GM23338 (cell line): ENCODE results near the gene GALNT1. TPM values are rescaled to one million over a fixed set of nuclear protein-coding genes. Genes with fewer than 3 reads are reported as not detected.

ENCODE experiments used
- ATAC-seq: fragments of 200-7000 bp; cut with Tn5 transposase; 3 replicates; pipeline ENCODE4 v1.9.1; 2020
- DNase-seq: peaks from one replicate; pipeline ENCODE4 v3.0.0-alpha.2; 2015; ENCODE audit warnings: low spot score
- H2AFZ ChIP-seq: fragments of 200-600 bp; sonication (generic); 2 replicates; pipeline ENCODE4 v1.8.0; 2016; ENCODE audit warnings: antibody characterized with exemption, mild to moderate bottlenecking, moderate library complexity
- H3F3A ChIP-seq: fragments of 200-600 bp; sonication (generic); replicated peaks from 2 replicates; pipeline ENCODE4 v1.8.0; 2017; ENCODE audit warnings: antibody characterized with exemption, mixed run types, low read depth
- H3K27ac ChIP-seq: fragments of 200-600 bp; sonication (generic); 2 replicates; pipeline ENCODE4 v1.6.1; 2016; ENCODE audit warnings: low read depth
- H3K27me3 ChIP-seq: fragments of 200-600 bp; sonication (generic); 2 replicates; pipeline ENCODE4 v1.8.0; 2016; ENCODE audit warnings: mild to moderate bottlenecking, mixed run types, moderate library complexity; ENCODE audit not compliant: insufficient read depth
- H3K36me3 ChIP-seq: fragments of 200-600 bp; sonication (generic); 2 replicates; pipeline ENCODE4 v1.8.0; 2016; ENCODE audit warnings: mild to moderate bottlenecking; ENCODE audit not compliant: insufficient read depth
- H3K4me1 ChIP-seq: fragments of 200-600 bp; sonication (generic); 2 replicates; pipeline ENCODE4 v1.8.0; 2016; ENCODE audit warnings: mild to moderate bottlenecking, moderate library complexity; ENCODE audit not compliant: insufficient read depth
- H3K4me2 ChIP-seq: fragments of 200-600 bp; sonication (generic); 2 replicates; pipeline ENCODE4 v1.7.1; 2017; ENCODE audit warnings: mixed run types
- H3K4me3 ChIP-seq: fragments of 200-600 bp; sonication (generic); 2 replicates; pipeline ENCODE4 v1.6.1; 2016; ENCODE audit warnings: mixed run types
- H3K79me2 ChIP-seq: fragments of 200-600 bp; sonication (generic); replicated peaks from 2 replicates; pipeline ENCODE4 v1.8.0; 2017; ENCODE audit warnings: mild to moderate bottlenecking; ENCODE audit not compliant: insufficient read depth
- H3K9me2 ChIP-seq: fragments of 200-600 bp; sonication (generic); 2 replicates; pipeline ENCODE4 v1.8.0; 2017; ENCODE audit not compliant: insufficient read depth
- H4K20me1 ChIP-seq: fragments of 200-600 bp; sonication (generic); replicated peaks from 2 replicates; pipeline ENCODE4 v1.8.0; 2017; ENCODE audit warnings: mild to moderate bottlenecking; ENCODE audit not compliant: insufficient read depth
- H3K27ac Mint-ChIP-seq: 2 replicates; pipeline ENCODE4 v1.8.0; 2020; ENCODE audit warnings: inconsistent platforms, mild to moderate bottlenecking, moderate library complexity, mixed read lengths
- H3K27me3 Mint-ChIP-seq: 3 replicates; pipeline ENCODE4 v1.8.0; 2022; ENCODE audit warnings: low read depth, mild to moderate bottlenecking, moderate library complexity, mixed read lengths, inconsistent platforms; ENCODE audit not compliant: insufficient read depth, poor library complexity
- H3K36me3 Mint-ChIP-seq: 3 replicates; pipeline ENCODE4 v1.8.0; 2021; ENCODE audit warnings: low read depth, mild to moderate bottlenecking, inconsistent platforms, moderate library complexity, mixed read lengths
- H3K4me1 Mint-ChIP-seq: 3 replicates; pipeline ENCODE4 v1.8.0; 2020; ENCODE audit warnings: mild to moderate bottlenecking, inconsistent platforms, mixed read lengths
- H3K4me3 Mint-ChIP-seq: 3 replicates; pipeline ENCODE4 v1.8.0; 2021; ENCODE audit warnings: moderate library complexity, mild to moderate bottlenecking, inconsistent platforms, mixed read lengths
- H3K9me3 Mint-ChIP-seq: 3 replicates; pipeline ENCODE4 v1.8.0; 2020; ENCODE audit warnings: moderate library complexity, mild to moderate bottlenecking, inconsistent platforms, mixed read lengths
- CREB1 ChIP-seq: fragments of 250-450 bp; sonication (Bioruptor Pico); IDR thresholded peaks from 2 replicates; pipeline ENCODE4 v1.5.0; 2020; ENCODE audit warnings: low read depth, mild to moderate bottlenecking, moderate library complexity
- CTCF ChIP-seq, 2 experiments: fragments of 200-600 bp in 1 of 2; sonication (generic) in 1 of 2; conservative IDR thresholded peaks; 2 replicates each; pipeline versions ENCODE4 v1.5.1 to v1.6.1; 2016 to 2017; ENCODE audit warnings: antibody characterized with exemption in 2 of 2, low read depth in 2 of 2, mild to moderate bottlenecking in 2 of 2, moderate library complexity in 1 of 2
- ETS1 ChIP-seq: IDR thresholded peaks from 2 replicates; pipeline ENCODE4 v1.6.1; 2016; ENCODE audit warnings: antibody characterized with exemption
- EZH2 ChIP-seq: fragments of 200-600 bp; sonication (generic); IDR thresholded peaks from one replicate; pipeline ENCODE4 v1.8.0; 2017; ENCODE audit warnings: antibody characterized with exemption, mild to moderate bottlenecking, low read depth; ENCODE audit not compliant: unreplicated experiment
- EZH2phosphoT487 ChIP-seq: fragments of 200-600 bp; sonication (generic); IDR thresholded peaks from one replicate; pipeline ENCODE4 v1.8.1; 2018; ENCODE audit warnings: antibody characterized with exemption; ENCODE audit not compliant: unreplicated experiment
- JUNB ChIP-seq: IDR thresholded peaks from one replicate; pipeline ENCODE4 v1.6.1; 2016; ENCODE audit warnings: antibody characterized with exemption; ENCODE audit not compliant: unreplicated experiment
- NANOG ChIP-seq: IDR thresholded peaks from 2 replicates; pipeline ENCODE4 v1.6.1; 2016; ENCODE audit warnings: antibody characterized with exemption, borderline replicate concordance
- POLR2AphosphoS5 ChIP-seq: IDR thresholded peaks from 2 replicates; pipeline ENCODE4 v1.6.1; 2016; ENCODE audit warnings: antibody characterized with exemption, low read depth
- REST ChIP-seq: IDR thresholded peaks from one replicate; pipeline ENCODE4 v1.6.1; 2018; ENCODE audit warnings: antibody characterized with exemption; ENCODE audit not compliant: unreplicated experiment
- ZNF114 ChIP-seq: fragments of 250-450 bp; sonication (Bioruptor Pico); IDR thresholded peaks from 2 replicates; pipeline ENCODE4 v1.5.0; 2020; ENCODE audit warnings: mild to moderate bottlenecking, moderate library complexity
- ZNF331 ChIP-seq: fragments of 250-450 bp; sonication (Bioruptor Pico); IDR thresholded peaks from 2 replicates; pipeline ENCODE4 v1.5.0; 2020; ENCODE audit warnings: low read depth, mild to moderate bottlenecking, moderate library complexity
- polyA plus RNA-seq: library from polyadenylated mRNA; unstranded; fragments of >200 nt; fragmentation: Nextera tagmentation; extraction: Ambion mirVana; gene quantifications from 2 replicates; pipeline ENCODE4 v1.2.1, GENCODE V29; 2016
- total RNA-seq: library from RNA; depleted of rRNA; stranded (reverse); fragments of >200 nt; shearing (Covaris generic); gene quantifications from 2 replicates; pipeline ENCODE4 v1.2.3, GENCODE V29; 2014

GALNT1 gene
- total and polyA plus RNA-seq, 2 experiments from 2014 or later, result 37.4 to 60.8 TPM

GRCh38 chr18:35705988-35706387 is 124.4 kb downstream of the GALNT1 start:
- no peak for ATAC-seq
- TF ChIP-seq JUNB, result no peak
- no peak for TF ChIP-seq CREB1
- TF ChIP-seq EZH2, result no peak
- no peak for TF ChIP-seq EZH2phosphoT487
- no peak for TF ChIP-seq REST
- no peak for TF ChIP-seq NANOG
- TF ChIP-seq CTCF (conservative IDR thresholded peaks at IDR 0.05; ENCODE audit: low read depth in 2 of 2), result no peak
- TF ChIP-seq POLR2AphosphoS5, result no peak
- TF ChIP-seq ZNF114, result no peak
- TF ChIP-seq ETS1, result no peak
- H3K36me3 ChIP-seq, result no peaks in the 10 kb centered on the region
- no peaks in the 10 kb centered on the region for H3K27me3 ChIP-seq
- peaks cover 15% of the 10 kb centered on the region for H3K4me1 Mint-ChIP-seq
- no peak overlapping the region for H3K27ac Mint-ChIP-seq
- no peaks in the 10 kb centered on the region for H4K20me1 ChIP-seq
- H3F3A ChIP-seq, result 0 out of 2 replicates have a peak, but pooled peaks cover 3% of the 10 kb centered on the region
- H3K4me2 ChIP-seq, result no peak overlapping the region
- no peaks in the 10 kb centered on the region for H3K27me3 Mint-ChIP-seq
- H3K79me2 ChIP-seq, result no peaks in the 10 kb centered on the region
- no peak overlapping the region for H2AFZ ChIP-seq
- H3K9me2 ChIP-seq, result no peaks in the 10 kb centered on the region
- H3K9me3 Mint-ChIP-seq, result no peaks in the 10 kb centered on the region
- no peak overlapping the region for H3K4me3 ChIP-seq
- H3K4me3 Mint-ChIP-seq, result no peak overlapping the region
- no peaks in the 10 kb centered on the region for H3K4me1 ChIP-seq
- DNase-seq, result no peak
- H3K27ac ChIP-seq, result no peak overlapping the region
- H3K36me3 Mint-ChIP-seq, result peaks cover 3% of the 10 kb centered on the region; the same call in 2 of the 3 replicates

- Histone ChIP-seq H3K9me2 (no peaks in the 10 kb centered on the region), H3K79me2 (no peaks in the 10 kb centered on the region), H3K4me3 (no peak overlapping the region), H3F3A (0 out of 2 replicates have a peak, but pooled peaks cover 3% of the 10 kb centered on the region), H3K27me3 (no peaks in the 10 kb centered on the region), H3K36me3 (no peaks in the 10 kb centered on the region), H3K4me1 (no peaks in the 10 kb centered on the region), H3K27ac (no peak overlapping the region), H3K4me2 (no peak overlapping the region), H4K20me1 (no peaks in the 10 kb centered on the region), H2AFZ (no peak overlapping the region)
- Mint-ChIP-seq H3K9me3 (no peaks in the 10 kb centered on the region), H3K27me3 (no peaks in the 10 kb centered on the region), H3K4me1 (peaks cover 15% of the 10 kb centered on the region), H3K4me3 (no peak overlapping the region), H3K27ac (no peak overlapping the region), H3K36me3 (peaks cover 3% of the 10 kb centered on the region; the same call in 2 of the 3 replicates)
- DNase-seq (no peak), ATAC-seq (no peak; the same call in 2 of the 3 replicates)
- TF ChIP-seq ZNF114, result no peak
- no peak for TF ChIP-seq ETS1
- TF ChIP-seq JUNB, result no peak
- no peak for TF ChIP-seq ZNF331
- no peak for TF ChIP-seq CTCF (conservative IDR thresholded peaks at IDR 0.05; ENCODE audit: low read depth in 2 of 2)
- no peak for TF ChIP-seq NANOG
Measured at GRCh38 chr18:35707247-35707646, 125.7 kb downstream of the GALNT1 start.
